NCI-H1092 (cell line): ENCODE results near the gene SLC25A21.

Experiments used
- DNase-seq: peaks from one replicate; lab custom pipeline; 2025; lab: John Stamatoyannopoulos, UW

The SLC25A21 gene

DNA sequence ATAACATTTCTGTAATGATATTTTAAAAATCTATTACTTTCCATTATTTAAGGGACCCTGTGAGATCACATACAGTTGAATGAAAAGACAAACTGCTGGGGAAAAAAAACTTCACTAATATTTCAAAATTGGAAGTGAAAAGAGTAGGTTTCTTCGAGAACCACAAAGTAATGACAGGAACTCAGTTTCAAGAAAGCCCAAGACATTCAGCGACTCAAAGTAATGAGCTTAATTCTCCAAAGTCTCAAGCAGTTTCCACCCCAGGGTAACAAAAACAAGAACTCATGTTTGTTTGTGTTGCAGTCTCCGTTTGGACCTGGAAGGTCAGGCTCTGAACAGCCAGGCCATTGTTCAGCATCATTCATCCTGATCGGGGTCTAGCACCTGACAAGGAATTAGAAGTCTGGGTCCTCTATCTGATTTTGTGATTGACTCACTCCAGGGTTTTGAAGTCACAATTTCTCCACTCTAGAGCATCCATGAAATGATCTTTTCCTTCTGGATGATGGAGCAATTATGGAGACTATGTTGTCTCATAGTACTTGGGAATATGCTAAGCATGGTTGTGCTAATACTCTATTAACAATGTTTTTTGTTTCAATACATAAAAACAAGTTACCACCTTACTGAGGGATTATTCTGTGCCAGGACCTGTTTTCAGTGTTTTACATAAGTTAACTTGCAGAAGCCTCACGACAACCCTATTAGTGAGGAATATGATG is 126.9 kb downstream of the SLC25A21 start:
- no peak for DNase-seq

DNA sequence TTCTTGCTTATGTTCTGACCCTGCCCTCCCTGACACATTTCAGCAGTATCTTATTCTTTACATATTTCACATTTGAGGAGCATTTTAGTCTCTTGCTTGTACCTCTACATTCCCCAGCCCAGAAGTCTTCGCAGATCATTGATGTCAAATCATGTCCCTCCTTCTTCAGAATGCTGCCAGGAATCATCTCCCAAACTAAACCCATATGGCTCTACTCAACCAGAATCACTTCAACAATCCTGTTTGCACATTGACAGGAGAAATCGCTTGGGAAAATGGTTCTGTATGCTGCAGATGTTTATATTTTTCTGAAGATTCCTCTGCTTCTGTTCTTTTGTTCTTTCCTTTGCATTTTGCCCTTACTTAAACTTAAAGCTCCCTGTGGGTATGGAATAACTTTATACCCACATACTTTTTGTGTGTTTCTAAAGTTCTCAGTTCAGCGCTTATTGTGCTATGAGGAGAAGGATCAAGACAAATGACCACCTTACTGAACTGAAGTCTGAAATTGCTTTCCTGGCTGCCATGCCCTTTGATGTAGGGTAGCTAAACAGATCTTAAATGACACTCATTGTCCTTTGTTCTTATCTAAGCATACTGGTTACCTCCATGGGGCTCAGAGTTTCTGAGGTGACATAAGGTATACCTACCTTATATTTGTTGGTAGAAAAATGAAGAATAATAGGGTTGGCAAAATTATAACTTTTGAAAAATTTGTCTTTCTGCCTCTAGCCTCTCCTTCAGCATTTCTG is 134.6 kb downstream of the SLC25A21 start:
- DNase-seq: no peak

DNA sequence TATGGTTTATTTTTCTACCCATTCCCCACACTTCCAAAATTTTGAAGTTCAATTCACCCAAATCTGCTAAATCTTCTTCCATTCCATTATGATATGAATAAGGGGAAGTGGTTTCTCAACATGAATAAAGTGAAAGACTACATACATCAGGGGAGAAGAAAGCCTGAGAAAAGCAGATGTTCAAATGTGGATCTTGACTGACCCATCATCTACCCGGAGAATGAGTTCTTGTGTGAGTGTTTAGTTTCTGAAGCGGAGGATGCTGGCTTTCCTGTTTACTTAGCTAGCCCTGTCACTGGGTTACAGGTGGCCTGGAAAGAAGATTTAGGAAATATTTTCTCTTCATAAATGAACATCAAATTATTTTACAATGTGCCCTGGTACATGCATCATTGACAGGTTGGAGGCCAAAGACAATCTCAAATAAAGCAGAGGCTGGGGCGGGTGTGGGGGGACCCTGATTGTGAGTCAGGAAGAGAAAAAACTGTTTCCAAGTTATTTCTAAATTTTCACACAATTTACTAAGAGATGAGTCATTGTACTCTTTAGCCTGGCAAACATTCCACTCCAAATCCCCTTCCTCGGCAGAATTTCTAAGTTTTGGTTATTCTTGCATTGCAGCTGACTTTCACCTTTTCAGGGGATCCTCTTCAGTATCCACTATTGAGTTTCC is 135.6 kb downstream of the SLC25A21 start:
- DNase-seq: no peak

DNA sequence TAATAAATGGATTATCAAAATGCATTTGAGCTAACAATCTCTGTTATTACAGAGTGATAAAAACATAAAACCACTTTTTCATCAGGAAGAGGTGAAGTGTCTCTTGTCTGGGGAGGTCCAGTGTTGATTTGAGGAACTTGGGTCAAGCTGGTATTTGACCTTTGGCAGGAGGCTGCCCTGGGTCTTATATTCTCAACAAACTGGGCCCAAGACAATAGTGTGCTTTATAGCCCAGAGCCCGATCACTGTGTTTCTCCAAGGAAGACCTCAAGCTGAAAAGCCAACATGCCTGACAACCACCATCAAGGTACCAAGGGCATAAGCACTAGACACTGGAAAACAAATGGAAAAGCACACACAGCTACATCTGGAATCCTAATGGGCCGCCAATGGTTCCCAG is 137.0 kb downstream of the SLC25A21 start:
- DNase-seq: no peak

DNA sequence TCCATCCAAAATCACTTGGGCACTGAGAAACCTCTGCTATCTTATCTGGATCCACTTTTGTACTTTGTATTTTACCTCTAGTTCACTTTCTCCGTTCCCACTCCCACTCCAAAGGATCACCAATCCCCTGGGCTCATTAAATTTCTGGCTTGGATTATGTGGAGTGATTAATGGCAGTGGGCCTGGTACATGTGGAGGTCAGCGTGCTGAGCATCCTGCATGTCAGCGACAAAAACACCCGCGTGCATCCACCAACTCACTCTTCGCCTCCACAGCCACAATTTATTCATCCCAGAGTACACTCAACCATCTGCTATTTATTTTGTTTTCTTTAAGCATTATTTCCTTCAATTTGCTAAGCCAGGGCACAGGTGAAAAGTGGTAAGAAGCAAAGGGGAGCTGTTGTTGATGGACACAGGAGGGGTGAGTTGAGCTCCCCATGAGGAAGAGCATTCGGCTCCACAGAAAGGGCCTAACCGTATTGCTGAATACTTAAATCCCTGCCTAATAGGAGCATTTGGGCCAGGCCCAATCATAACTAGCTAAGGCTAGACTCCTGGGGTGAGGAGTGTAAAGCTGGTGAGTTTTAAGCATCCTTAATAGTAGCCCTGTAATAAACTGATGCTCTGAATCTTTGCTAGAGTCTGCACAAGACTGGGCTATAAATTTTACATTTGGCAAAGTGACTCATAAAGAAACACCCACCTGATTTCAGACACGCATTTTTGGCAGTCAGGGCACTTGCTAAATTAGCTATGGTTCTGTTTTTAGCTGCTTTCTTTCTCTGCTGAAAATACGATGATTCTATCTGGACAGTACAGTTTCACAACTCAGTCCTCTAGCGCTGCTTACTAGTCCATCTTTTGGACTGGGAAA is 137.8 kb downstream of the SLC25A21 start:
- DNase-seq: no peak

DNA sequence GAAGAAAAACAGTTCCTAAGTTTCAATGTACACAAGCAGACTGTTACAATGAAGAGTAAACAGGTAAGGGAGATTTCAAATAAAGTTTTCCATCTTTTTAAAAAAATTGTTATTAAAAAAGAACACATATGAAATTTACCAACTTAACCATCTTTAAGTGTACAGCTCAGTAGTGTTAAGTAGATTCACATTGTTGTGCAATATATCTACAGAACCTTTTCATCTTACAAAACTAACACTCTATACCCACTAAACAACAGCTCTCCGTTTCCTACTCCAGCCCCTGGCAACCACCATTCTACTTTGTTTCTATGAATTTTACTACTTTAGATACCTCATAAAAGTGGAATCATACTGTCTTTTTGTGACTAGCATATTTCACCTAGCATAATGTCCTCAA is 139.5 kb downstream of the SLC25A21 start:
- no peak for DNase-seq

DNA sequence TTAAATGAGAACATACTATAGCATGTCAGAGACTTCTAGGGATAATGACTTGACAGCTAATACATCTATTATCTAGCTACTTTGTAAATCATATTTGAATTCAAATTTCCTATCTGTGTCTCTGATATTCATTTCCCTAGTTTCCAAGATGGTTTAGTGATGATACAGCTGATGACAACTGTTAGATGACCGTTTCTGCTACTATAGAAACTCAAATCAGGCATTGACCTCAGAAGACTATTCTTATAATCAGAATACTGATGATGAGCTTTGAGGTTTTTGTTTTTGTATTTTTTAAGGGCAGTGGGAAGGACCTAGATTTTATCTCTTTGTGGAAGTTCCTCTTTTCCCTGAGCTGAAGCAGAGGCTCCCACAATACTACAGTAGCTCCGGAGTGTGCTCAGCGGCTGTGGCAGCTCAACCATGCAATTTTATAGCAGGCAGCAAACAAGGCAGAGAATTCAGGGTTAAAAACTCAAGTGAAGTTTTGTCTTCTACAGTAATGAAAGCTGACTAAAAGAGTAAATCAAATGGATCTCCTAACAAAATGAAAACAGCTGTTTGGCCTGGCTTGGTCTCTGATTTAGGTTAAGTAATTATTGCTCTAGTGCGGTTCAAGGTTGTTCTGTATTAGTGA is 145.1 kb downstream of the SLC25A21 start:
- DNase-seq: no peak

DNA sequence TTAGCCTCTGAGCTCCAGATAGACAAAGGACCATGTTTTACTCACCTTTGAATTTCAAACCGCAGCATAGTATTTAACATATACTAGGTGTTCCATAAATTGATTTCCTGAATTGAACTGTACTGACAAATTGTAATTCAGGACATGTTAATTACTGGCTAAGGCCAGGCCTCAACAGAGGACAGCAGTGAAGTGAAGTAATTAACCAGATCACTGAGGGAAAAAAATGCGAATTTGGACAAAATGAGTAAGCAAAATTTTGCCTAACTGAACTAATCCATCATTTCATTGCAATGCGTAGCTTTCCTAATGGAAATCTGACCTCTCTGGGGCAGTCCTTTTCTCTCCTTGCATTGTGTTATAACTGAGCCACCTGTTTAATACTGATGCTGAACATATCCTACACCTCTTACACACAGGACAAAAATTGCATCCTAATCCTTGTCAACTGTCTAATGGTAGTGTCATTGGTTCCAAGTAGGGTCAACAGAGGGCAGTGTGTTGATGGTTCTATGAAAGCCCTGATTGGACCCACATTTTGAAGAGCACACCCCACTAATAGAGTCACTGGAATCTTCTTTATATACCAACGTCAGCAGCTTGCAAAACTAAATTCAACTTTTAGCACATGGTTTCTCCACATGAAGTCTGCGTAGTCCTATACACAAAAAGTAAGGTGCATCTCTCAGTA is 148.4 kb downstream of the SLC25A21 start:
- DNase-seq: no peak

DNA sequence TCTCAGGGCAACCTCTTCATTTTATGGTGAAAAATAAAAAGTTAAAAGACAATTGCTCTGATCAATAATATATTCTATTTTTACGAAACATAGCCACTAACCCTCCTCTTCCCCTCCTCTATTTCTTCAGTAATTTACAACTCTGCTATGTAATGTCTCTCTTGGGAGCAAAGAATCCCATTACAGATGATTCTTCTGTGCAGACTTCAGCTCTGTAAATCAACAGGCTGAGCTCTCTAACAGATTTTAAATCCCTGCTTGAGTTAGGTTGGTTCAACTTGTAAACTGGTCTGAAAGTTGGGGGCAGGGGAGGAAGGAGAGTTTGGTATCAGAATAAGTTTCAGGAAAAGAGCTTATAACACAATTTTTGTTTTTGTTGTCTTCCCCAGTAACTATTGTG is 151.0 kb downstream of the SLC25A21 start:
- no peak for DNase-seq

DNA sequence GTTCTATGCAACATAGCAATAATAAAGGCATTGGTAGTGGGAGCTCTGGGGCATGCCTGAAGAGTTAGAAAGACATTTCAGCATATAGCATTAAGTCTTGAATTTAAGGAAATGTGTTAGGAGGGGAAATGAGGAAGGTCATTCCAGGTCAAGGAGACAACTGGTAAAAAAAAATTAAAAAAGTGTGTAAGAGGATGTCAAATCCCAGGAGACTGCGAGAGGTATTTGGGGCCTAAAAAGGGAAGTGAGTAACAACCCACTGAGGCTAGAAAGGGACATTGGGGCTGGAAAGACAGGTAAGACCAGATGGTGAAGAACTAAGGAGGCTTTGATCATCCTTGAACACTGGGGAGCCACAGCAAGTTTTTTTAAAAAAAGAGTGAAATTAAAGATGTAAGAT is 152.9 kb downstream of the SLC25A21 start:
- no peak for DNase-seq

DNA sequence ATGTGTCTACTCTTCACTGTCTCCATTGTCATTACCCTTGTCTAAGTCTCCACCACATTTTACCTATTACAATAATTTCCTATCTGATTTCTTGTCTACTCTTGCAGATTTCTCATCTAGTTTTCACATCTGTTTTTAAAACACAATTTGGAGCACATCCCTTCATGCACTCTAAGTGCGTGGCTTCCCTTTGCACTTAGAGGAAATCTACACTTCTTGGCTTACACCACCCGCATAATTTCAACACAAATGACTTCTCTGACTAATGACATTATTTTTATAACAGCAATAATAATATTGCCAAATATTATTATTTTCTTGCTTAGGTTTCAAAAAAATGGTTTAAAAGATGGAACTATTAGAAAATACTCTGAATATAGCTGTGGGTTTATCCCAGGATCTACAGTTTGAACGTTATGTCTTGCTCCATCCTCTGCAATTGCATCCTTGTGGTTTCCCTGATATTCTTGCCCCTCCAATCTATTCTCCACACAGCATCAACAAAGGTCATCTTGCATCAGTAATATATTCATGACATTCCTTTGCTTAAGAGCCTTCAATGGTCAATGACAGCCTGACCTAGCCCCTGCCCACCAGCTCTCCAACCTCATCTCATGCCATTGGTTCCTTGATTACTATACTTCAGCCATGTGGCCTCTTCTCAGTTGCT is 153.7 kb downstream of the SLC25A21 start:
- no peak for DNase-seq

DNA sequence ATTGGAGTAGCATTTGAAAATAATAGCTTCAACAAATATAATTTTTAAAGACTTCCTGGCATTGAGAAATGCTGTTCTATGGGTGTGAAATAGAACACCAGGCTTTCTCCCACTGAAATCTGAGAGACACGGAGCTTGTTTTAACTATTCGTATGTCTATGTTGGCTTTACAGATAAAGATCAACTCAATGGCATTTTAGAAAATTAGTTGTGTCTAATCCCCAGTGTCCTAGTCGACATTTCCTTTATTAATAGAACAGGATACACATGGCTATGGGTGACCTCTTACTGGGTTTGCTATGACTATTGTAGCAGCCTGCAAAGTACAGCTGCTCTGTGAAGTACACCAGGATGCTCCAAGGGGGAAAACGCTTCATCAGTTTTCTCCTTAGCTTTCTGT is 159.3 kb downstream of the SLC25A21 start:
- DNase-seq: no peak

DNA sequence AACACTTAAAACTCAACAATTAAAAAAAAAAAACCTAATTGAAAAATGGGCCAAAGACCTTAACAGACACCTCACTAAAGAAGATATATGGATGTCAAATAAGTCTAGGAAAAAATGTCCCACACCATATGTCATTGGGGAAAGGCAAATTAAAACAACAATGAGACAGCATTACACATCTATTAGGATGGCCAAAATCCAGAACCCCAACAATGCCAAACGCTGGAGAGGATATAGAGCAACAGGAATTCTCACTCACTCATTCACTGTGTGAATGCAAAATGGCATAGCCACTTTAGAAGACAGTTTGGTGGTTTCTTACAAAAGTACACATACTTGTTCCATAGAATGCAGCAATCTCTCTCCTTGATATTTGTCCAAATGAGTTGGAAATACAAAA is 173.7 kb downstream of the SLC25A21 start:
- DNase-seq: no peak

DNA sequence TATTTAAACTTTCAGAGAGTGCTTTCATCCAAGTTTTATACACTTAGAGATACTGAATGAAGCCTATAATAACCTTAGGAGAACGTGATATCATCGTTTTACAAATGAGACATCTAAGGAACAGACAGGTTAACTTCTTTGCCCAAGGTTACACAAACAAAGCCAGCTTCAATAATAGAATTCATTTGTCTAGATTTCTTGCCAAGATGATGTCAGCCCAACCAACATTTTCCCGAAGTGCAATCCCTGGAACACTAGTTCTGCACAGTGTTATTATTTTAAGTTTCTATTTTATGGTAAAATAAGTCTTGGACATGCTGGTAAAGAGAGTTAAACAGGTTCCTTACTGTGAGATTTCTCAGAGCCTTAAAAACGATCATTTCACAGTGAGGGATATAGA is 174.6 kb downstream of the SLC25A21 start:
- DNase-seq: no peak

DNA sequence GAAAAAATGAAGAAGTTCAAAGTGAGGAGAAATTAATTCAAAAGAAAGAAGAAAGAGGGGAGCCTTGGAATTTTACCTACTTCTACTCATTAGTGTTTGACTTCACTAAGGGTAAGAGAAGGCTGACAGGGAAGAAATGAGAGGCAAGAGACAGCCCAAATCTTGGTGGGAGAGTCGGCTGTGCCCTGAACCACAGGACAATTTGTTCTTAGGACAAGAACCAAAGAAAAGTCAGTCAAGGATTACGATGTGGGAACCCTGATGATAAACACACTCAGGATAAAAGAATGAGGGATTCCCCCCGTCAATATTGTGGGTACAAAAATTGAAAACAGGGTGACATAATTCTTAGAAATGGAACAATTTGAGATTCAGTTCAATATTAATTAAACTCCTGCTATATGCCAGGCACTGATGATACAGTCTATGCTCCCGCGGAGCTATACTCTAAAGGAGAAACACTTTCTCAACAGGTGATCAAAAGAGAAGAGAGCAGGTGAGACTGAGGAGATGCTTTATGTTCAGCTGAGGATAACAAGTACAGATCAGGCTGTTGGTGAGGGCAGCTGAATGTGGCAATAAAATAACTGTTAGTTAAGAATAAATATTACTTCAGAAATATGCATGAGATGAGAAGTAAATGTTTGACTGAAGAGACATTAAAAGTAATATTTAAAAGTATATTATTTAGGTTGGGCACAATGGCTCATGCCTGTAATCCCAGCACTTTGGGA is 175.4 kb downstream of the SLC25A21 start:
- DNase-seq: no peak

DNA sequence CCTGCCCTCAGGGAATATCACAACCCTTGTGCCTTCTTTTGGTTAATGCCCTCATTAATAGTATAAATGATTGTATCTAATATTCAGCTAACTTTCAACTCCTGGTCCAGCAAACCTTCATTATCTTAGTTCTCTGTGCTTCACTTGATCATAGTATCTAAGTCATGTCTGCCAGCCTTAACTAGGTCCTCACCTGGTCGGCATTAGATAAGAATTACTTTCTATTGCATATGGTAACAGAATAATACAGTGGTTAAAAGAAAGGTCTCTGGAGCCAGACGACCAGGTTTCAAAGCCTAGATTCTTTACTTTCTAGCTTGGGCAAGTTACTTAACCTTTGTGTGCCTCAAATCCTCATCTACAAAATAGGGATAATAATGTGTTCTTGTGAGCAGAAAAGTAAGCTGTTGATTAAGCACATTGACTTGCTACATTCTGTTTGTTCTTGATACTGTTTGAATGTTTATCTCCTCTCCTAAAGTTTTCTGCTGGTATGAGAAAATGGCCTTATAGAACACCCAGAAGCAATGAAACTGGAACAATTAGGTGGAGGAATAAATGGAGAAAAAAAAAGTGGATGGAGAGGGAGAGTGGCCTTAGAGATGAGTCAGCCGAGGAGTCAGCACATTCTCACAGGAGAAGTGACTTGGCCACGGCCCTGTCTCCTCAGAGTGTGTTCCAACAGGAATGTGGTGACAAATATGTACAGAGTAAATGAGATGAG is 176.1 kb downstream of the SLC25A21 start:
- no peak for DNase-seq

DNA sequence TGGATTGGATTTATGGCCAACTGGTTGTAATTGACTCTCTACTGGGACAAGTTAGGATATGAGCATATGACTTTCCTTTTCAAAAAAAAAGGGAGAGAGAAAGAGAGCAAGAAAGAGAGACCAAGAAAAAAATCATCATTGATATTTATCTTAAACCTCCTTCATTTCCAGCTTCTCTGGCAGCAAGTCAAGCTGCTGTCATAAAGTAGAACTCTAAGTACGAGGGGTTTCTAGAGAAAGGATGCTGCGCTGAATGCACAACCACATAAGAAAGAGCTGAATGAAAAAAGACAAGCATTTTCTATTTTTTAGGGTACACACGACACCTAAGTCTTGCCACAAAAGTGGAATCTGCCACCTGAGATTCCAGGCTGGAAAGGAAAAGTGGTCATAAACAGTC is 182.6 kb downstream of the SLC25A21 start:
- no peak for DNase-seq

DNA sequence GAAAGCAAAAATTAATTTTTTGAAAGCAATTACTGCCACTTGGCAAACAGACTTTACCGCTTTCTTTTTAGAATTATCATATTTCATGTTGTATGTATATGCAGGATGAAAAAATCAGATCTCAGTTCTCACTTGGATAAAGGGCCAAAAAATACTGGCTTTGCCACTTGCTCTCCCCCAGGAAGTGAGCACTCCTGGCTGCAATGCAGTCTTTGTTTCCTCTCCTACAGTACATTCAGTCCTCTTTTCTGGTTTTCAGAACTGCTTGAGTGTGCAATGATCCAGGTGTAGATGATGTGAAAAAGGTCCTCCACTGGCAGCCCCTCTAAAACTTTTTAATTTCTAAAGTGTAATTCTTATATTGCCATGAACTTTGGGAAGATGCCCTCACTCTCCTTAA is 183.4 kb downstream of the SLC25A21 start:
- DNase-seq: no peak

DNA sequence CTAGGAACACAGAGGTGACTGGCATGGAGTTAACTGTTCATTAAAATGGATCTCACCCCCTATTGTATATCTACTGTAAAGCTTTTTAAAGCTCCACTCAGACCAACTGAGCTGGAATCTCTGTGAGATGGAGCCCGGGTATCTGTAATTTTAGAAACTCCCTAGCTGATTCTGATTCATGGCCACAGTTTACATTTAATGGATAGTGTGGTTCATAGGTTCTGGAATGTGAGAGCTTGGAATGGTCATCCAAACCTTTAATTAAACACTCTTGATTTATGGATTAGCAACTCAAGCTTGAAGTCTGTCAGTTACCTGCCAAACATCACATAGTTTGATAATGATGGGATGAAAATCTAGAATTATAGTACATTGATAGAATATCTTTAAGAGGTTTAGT is 183.8 kb downstream of the SLC25A21 start:
- DNase-seq: no peak
